GM10266 (cell line): ENCODE measurements around the gene ATG5.
"Not testable (repeated sequence)": the region's sequence is repeated elsewhere in the genome, so short reads cannot be mapped to it uniquely, and the experiment has no call there.

Source experiments
- DNase-seq: peaks from one replicate; pipeline ENCODE4 v3.0.0; 2012; ENCODE audit errors: extremely low spot score
- CTCF ChIP-seq: IDR thresholded peaks from 2 replicates; pipeline ENCODE4 v1.5.1; 2012; ENCODE audit warnings: mild to moderate bottlenecking, low read depth; ENCODE audit not compliant: control insufficient read depth, insufficient read depth; ENCODE audit errors: missing control alignments

Gene ATG5

GRCh38 chr6:106247733-106248132 is 77.8 kb downstream of the ATG5 start:
- no peak for TF ChIP-seq CTCF
- DNase-seq = no peak

- TF ChIP-seq CTCF = no peak
- DNase-seq = no peak
Measured at GRCh38 chr6:106247293-106247692, 78.3 kb downstream of the ATG5 start.

- no peak for DNase-seq
- TF ChIP-seq CTCF = no peak
Measured at GRCh38 chr6:106244931-106245330, 80.6 kb downstream of the ATG5 start.

GRCh38 chr6:106244521-106244920 is 81.0 kb downstream of the ATG5 start:
- DNase-seq = no peak
- no peak for TF ChIP-seq CTCF

GRCh38 chr6:106243261-106243660 is 82.3 kb downstream of the ATG5 start:
- no peak for DNase-seq
- TF ChIP-seq CTCF = no peak

GRCh38 chr6:106241498-106241897 is 84.1 kb downstream of the ATG5 start:
- TF ChIP-seq CTCF = no peak
- no peak for DNase-seq

GRCh38 chr6:106237286-106237685 is 88.3 kb downstream of the ATG5 start:
- DNase-seq = no peak
- no peak for TF ChIP-seq CTCF

GRCh38 chr6:106229876-106230445 is 95.6 kb downstream of the ATG5 start:
- DNase-seq = not testable (repeated sequence)
